K562 (cell line): Measurements from ENCODE around the gene MEIKIN. TPM values are rescaled to one million over a fixed set of nuclear protein-coding genes. Genes with fewer than 3 reads are reported as not detected.

ENCODE experiments used
- ATAC-seq: fragments of 200-7000 bp; cut with Tn5 transposase; 3 replicates; pipeline ENCODE4 v1.9.1; 2020; ENCODE audit warnings: moderate library complexity
- BruUV-seq: library from RNA; stranded (reverse); fragments of 400-500 nt; replicated peaks from 2 replicates; lab custom pipeline; 2021; lab: Mats Ljungman, UMichigan
- CTCF ChIA-PET: fragments of 300-600 bp; formaldehyde crosslinking; extraction: SDS; loops from one replicate; lab custom pipeline; 2021; ENCODE audit warnings: low intra/inter-chr PET ratio; lab: Yijun Ruan, JAX
- POLR2A ChIA-PET: fragments of 300-600, 350-650 bp; sonication (Branson Sonifier 250); formaldehyde crosslinking; extraction: SDS; loops from one replicate; lab custom pipeline; 2021; ENCODE audit warnings: antibody characterized with exemption, inconsistent platforms; lab: Yijun Ruan, JAX
- DNase-seq, 4 experiments: peaks; one replicate each; pipeline versions ENCODE4 v3.0.0 to v3.0.0-alpha.2; 2011 to 2018; ENCODE audit warnings: low spot score in 3 of 4, mixed read lengths in 3 of 4; ENCODE audit errors: extremely low read depth in 1 of 4
- FAIRE-seq: peaks from 2 replicates; lab custom pipeline; 2011; peaks lifted over from hg19 to GRCh38; lab: Jason Lieb, UNC
- H2AFZ ChIP-seq: 2 replicates; pipeline ENCODE4 v1.6.0; 2011; ENCODE audit warnings: low read depth, low read length, control low read depth, inconsistent platforms
- H3K27ac ChIP-seq: fragments of 200-600 bp; 3 replicates; pipeline ENCODE4 v1.8.0; 2011; ENCODE audit warnings: low read depth, mild to moderate bottlenecking, control low read depth, inconsistent platforms, low read length, moderate library complexity, mixed read lengths; ENCODE audit errors: extremely low read depth
- H3K27me3 ChIP-seq, 2 experiments: fragments of 300-600 bp in 1 of 2; 2 replicates in 1 of 2; 3 replicates in 1 of 2; pipeline versions ENCODE4 v1.6.0 to v1.8.0; 2011; ENCODE audit warnings: inconsistent platforms in 2 of 2, low read length in 2 of 2, mild to moderate bottlenecking in 1 of 2, mixed read lengths in 1 of 2, moderate library complexity in 1 of 2; ENCODE audit not compliant: control insufficient read depth in 2 of 2, insufficient read depth in 2 of 2
- H3K36me3 ChIP-seq: fragments of 300-600 bp; 3 replicates; pipeline ENCODE4 v1.8.0; 2011; ENCODE audit warnings: mild to moderate bottlenecking, low read length, inconsistent platforms; ENCODE audit not compliant: control insufficient read depth, insufficient read depth
- H3K4me1 ChIP-seq, 2 experiments: fragments of 200-600 bp in 1 of 2; replicated peaks in 1 of 2; 2 replicates in 1 of 2; 3 replicates in 1 of 2; pipeline versions ENCODE4 v1.5.1 to v1.8.0; 2011; ENCODE audit warnings: inconsistent platforms in 2 of 2, low read length in 2 of 2, mild to moderate bottlenecking in 1 of 2, mixed read lengths in 1 of 2, moderate library complexity in 1 of 2; ENCODE audit not compliant: control insufficient read depth in 2 of 2, insufficient read depth in 2 of 2
- H3K4me2 ChIP-seq: 2 replicates; pipeline ENCODE4 v1.6.1; 2011; ENCODE audit warnings: low read length, control low read depth, inconsistent platforms, mixed read lengths; ENCODE audit not compliant: insufficient read depth
- H3K4me3 ChIP-seq: fragments of 200-600 bp; sonication (generic), shearing (Covaris generic); 2 replicates; pipeline ENCODE4 v1.5.1; 2016; ENCODE audit warnings: control low read depth, inconsistent platforms
- H3K79me2 ChIP-seq: fragments of 200-600 bp; 3 replicates; pipeline ENCODE4 v1.8.0; 2011; ENCODE audit warnings: low read length, inconsistent platforms; ENCODE audit not compliant: control insufficient read depth, insufficient read depth
- H3K9ac ChIP-seq, 2 experiments: 2 replicates each; pipeline versions ENCODE4 v1.6.0 to v1.6.1; 2011; ENCODE audit warnings: low read depth in 2 of 2, low read length in 2 of 2, control low read depth in 1 of 2, inconsistent platforms in 1 of 2, mild to moderate bottlenecking in 1 of 2, mixed read lengths in 1 of 2; ENCODE audit not compliant: insufficient read depth in 1 of 2
- H3K9me1 ChIP-seq: one replicate; pipeline ENCODE4 v1.6.0; 2011; ENCODE audit warnings: inconsistent platforms, mild to moderate bottlenecking, low read length, moderate library complexity; ENCODE audit not compliant: control insufficient read depth, insufficient read depth
- H3K9me3 ChIP-seq: replicated peaks from 2 replicates; pipeline ENCODE4 v1.5.1; 2011; ENCODE audit warnings: low read depth, low read length, inconsistent platforms; ENCODE audit not compliant: control insufficient read depth, insufficient read depth
- H4K20me1 ChIP-seq: replicated peaks from 2 replicates; pipeline ENCODE4 v1.6.1; 2011; ENCODE audit warnings: low read length, inconsistent platforms, mixed read lengths; ENCODE audit not compliant: control insufficient read depth, insufficient read depth
- CBX8 ChIP-seq: fragments of 200-600 bp; sonication (generic); IDR thresholded peaks from 2 replicates; pipeline ENCODE4 v1.6.1; 2012; ENCODE audit warnings: borderline replicate concordance, mixed run types, low read depth, mild to moderate bottlenecking, moderate library complexity, mixed read lengths, low read length, control low read depth, inconsistent platforms; ENCODE audit not compliant: poor library complexity, severe bottlenecking; ENCODE audit errors: extremely low read depth
- PCBP1 ChIP-seq: fragments of 200-400 bp; formaldehyde crosslinking; IDR thresholded peaks from 2 replicates; pipeline ENCODE4 v1.6.1; 2018; ENCODE audit warnings: mild to moderate bottlenecking, low read depth, low read length; ENCODE audit not compliant: poor library complexity, severe bottlenecking
- PCBP2 ChIP-seq: fragments of 200-400 bp; formaldehyde crosslinking; IDR thresholded peaks from 2 replicates; pipeline ENCODE4 v1.6.1; 2018; ENCODE audit warnings: low read length, low read depth, mild to moderate bottlenecking, moderate library complexity; ENCODE audit not compliant: poor library complexity, severe bottlenecking
- ZFP36 ChIP-seq: fragments of 150-350 bp; IDR thresholded peaks from 2 replicates; pipeline ENCODE4 v1.6.1; 2018; ENCODE audit warnings: low read length, low read depth; ENCODE audit not compliant: partially characterized antibody
- ZNF316 ChIP-seq: fragments of 450-650 bp; IDR thresholded peaks from 2 replicates; pipeline ENCODE4 v1.6.1; 2016
- WGBS: fragments of 100-300 bp; shearing (Covaris generic); methylation state at CpG from one replicate; pipeline ENCODE4 v1.1.6; 2016; ENCODE audit warnings: low coverage, mixed read lengths; ENCODE audit not compliant: insufficient coverage; ENCODE audit errors: missing lambda C conversion rate; 5-methylcytosine and 5-hydroxymethylcytosine counted together
- in situ Hi-C: fragments of 300-500 bp; cut with MboI; formaldehyde crosslinking; loops from 4 replicates; pipeline ENCODE4 v1.15.0; 2018; ENCODE audit warnings: inconsistent platforms, mixed read lengths
- intact Hi-C: fragments of 100-400 bp; cut with micrococcal nuclease; formaldehyde crosslinking; loops from 2 replicates; pipeline ENCODE4 v1.14.2; 2022
- polyA plus RNA-seq, 8 experiments: library from polyadenylated mRNA; depleted of rRNA in 4 of 8; stranded (reverse) in 5 of 8; unstranded in 3 of 8; fragments of >200 nt; fragmentation: Nextera tagmentation in 2 of 8; fragmentation: Illumina TruSeq in 1 of 8; extraction: Ambion mirVana in 2 of 8; extraction: Trizol in 1 of 8; gene quantifications; 2 replicates each; pipeline versions ENCODE4 v1.2.1 to v1.2.3, GENCODE V29; 2011 to 2014; ENCODE audit warnings: inconsistent platforms in 1 of 8, missing spikeins in 1 of 8
- total RNA-seq, 7 experiments: library from RNA; depleted of rRNA in 6 of 7; stranded (reverse); fragments of >200 nt in 6 of 7; fragmentation: Illumina TruSeq in 2 of 7; extraction: Trizol in 2 of 7; gene quantifications; 2 replicates each; pipeline versions ENCODE4 v1.2.1 to v1.2.3, GENCODE V29; 2011 to 2021; ENCODE audit warnings: low replicate concordance in 1 of 7
- TF ChIP-seq, protein P1 (sequence below), 2 experiments: fragments of 450-650 bp; IDR thresholded peaks; 2 replicates each; pipeline ENCODE4 v1.6.1; 2016
- TF ChIP-seq, protein P2 (sequence below): IDR thresholded peaks from 2 replicates; pipeline ENCODE4 v1.6.1; 2016; ENCODE audit warnings: missing genetic modification characterization, missing compliant biosample characterization

The MEIKIN gene
- total and polyA plus RNA-seq, 9 of the 15 experiments (the other 6 are each of a cell fraction or from before 2014, with no cell fraction given) = 0.18 TPM; not detected in 8

DNA sequence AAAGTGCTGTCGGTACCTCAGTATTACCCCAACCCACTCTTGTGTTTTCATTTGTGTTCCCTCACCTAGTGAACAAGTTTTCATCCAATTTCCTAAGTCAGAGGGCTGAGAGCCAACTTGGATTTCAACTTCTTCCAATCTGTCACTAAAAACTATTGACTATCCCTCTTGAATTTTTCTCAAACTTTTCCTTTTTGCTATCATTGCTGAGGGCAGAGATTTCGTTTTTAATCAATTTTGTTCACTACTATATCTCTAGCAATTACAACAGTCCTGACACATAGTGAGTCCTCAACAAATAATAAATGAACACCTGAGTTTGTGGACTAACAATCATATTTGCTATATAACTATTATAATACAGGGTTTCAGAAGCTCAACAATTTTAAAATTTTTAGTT, 29.0 kb downstream of the MEIKIN start:
- TF ChIP-seq, protein P1, sequence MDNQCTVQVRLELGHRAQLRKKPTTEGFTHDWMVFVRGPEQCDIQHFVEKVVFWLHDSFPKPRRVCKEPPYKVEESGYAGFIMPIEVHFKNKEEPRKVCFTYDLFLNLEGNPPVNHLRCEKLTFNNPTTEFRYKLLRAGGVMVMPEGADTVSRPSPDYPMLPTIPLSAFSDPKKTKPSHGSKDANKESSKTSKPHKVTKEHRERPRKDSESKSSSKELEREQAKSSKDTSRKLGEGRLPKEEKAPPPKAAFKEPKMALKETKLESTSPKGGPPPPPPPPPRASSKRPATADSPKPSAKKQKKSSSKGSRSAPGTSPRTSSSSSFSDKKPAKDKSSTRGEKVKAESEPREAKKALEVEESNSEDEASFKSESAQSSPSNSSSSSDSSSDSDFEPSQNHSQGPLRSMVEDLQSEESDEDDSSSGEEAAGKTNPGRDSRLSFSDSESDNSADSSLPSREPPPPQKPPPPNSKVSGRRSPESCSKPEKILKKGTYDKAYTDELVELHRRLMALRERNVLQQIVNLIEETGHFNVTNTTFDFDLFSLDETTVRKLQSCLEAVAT (IDR thresholded peaks at IDR 0.05) = no peak
- TF ChIP-seq ZFP36 = peak; percentile 7
- peak; percentile 97 for TF ChIP-seq CBX8
- H3K79me2 ChIP-seq = no peaks in the 10 kb centered on the region
- no peak overlapping the region for H2AFZ ChIP-seq
- H3K27ac ChIP-seq = no peak overlapping the region
- no peaks in the 10 kb centered on the region for H3K36me3 ChIP-seq
- CTCF ChIA-PET = no interaction called here
- intact Hi-C loops = no loop called here
- no peak overlapping the region for H3K4me3 ChIP-seq
- no peaks in the 10 kb centered on the region for H3K9me3 ChIP-seq
- no TSS peak for BruUV-seq
- in situ Hi-C loops = no loop called here
- H3K4me2 ChIP-seq = no peak overlapping the region
- no peak overlapping the region for H3K9ac ChIP-seq
- H4K20me1 ChIP-seq = no peaks in the 10 kb centered on the region
- H3K4me1 ChIP-seq = no peaks in the 10 kb centered on the region
- 0% methylated on average over 2 of the region's 2 CpGs for WGBS
- peaks cover 0 to 2% of the 10 kb centered on the region in 2 experiments; a peak in 1 of 5 replicates for H3K27me3 ChIP-seq
- FAIRE-seq = no peak
- no peaks in the 10 kb centered on the region for H3K9me1 ChIP-seq
- no peak for ATAC-seq
- POLR2A ChIA-PET = no interaction called here
- no peak for DNase-seq

DNA sequence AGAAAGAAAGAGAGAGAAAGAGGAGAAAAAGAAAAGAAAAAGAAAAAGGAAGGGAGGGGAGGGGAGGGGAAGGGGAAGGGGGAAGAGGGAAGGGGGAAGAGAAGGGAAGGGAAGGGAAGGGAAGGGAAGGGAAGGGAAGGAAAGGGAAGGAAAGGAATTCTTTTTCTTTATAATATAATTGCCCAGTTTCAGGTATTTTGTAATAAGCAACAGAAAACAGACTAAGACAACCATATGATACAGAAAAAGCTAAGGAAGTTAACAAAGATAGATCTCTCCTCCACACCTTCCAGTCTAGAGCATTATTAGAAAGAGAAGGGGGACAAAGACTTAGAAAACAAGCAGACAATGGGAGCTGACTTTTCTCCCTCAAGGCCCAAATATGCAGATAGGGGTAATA, 31.0 kb downstream of the MEIKIN start:
- H3K9ac ChIP-seq = no peak overlapping the region
- no peaks in the 10 kb centered on the region for H3K9me3 ChIP-seq
- no peak overlapping the region for H3K27ac ChIP-seq
- no peak overlapping the region for H2AFZ ChIP-seq
- peaks cover 0 to 2% of the 10 kb centered on the region in 2 experiments; a peak in 1 of 5 replicates for H3K27me3 ChIP-seq
- H3K79me2 ChIP-seq = no peaks in the 10 kb centered on the region
- no peaks in the 10 kb centered on the region for H4K20me1 ChIP-seq
- H3K4me2 ChIP-seq = no peak overlapping the region
- TF ChIP-seq PCBP1 (peak; percentile 33), ZNF316 (no peak), PCBP2 (peak; percentile 56)
- TF ChIP-seq, protein P2, sequence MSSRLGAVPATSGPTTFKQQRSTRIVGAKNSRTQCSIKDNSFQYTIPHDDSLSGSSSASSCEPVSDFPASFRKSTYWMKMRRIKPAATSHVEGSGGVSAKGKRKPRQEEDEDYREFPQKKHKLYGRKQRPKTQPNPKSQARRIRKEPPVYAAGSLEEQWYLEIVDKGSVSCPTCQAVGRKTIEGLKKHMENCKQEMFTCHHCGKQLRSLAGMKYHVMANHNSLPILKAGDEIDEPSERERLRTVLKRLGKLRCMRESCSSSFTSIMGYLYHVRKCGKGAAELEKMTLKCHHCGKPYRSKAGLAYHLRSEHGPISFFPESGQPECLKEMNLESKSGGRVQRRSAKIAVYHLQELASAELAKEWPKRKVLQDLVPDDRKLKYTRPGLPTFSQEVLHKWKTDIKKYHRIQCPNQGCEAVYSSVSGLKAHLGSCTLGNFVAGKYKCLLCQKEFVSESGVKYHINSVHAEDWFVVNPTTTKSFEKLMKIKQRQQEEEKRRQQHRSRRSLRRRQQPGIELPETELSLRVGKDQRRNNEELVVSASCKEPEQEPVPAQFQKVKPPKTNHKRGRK (tag) = peak; percentile 27; the same call in 1 of the 2 replicates
- H3K4me3 ChIP-seq = no peak overlapping the region
- DNase-seq (no peak), ATAC-seq (no peak), FAIRE-seq (no peak)
- in situ Hi-C loops (no loop called here), intact Hi-C loops (no loop called here)
- no peaks in the 10 kb centered on the region for H3K36me3 ChIP-seq
- no TSS peak for BruUV-seq
- ChIA-PET CTCF (no interaction called here), POLR2A (no interaction called here)
- no peaks in the 10 kb centered on the region for H3K9me1 ChIP-seq
- H3K4me1 ChIP-seq = no peaks in the 10 kb centered on the region
